Left renal cortex interstitium (tissue), 4 donors: ENCODE results near the gene FSD1. TPM values are rescaled to one million over a fixed set of nuclear protein-coding genes. Genes with fewer than 3 reads are reported as not detected.

ENCODE experiments used
- DNase-seq, 4 donors: peaks; one replicate each; pipeline ENCODE4 v3.0.0-alpha.2; 2013; ENCODE audit warnings: low read depth in 4 of 4, low spot score in 2 of 4, missing footprints in 1 of 4
- polyA plus RNA-seq, 4 donors: library from polyadenylated mRNA; unstranded; fragments of 120-200 nt; gene quantifications; one replicate each; pipeline ENCODE4 v1.2.1, GENCODE V29; 2013; ENCODE audit not compliant: insufficient read length in 4 of 4

The FSD1 gene
- polyA plus RNA-seq, 4 donors: 3.9 to 11.4 (median 7.1) TPM

DNA sequence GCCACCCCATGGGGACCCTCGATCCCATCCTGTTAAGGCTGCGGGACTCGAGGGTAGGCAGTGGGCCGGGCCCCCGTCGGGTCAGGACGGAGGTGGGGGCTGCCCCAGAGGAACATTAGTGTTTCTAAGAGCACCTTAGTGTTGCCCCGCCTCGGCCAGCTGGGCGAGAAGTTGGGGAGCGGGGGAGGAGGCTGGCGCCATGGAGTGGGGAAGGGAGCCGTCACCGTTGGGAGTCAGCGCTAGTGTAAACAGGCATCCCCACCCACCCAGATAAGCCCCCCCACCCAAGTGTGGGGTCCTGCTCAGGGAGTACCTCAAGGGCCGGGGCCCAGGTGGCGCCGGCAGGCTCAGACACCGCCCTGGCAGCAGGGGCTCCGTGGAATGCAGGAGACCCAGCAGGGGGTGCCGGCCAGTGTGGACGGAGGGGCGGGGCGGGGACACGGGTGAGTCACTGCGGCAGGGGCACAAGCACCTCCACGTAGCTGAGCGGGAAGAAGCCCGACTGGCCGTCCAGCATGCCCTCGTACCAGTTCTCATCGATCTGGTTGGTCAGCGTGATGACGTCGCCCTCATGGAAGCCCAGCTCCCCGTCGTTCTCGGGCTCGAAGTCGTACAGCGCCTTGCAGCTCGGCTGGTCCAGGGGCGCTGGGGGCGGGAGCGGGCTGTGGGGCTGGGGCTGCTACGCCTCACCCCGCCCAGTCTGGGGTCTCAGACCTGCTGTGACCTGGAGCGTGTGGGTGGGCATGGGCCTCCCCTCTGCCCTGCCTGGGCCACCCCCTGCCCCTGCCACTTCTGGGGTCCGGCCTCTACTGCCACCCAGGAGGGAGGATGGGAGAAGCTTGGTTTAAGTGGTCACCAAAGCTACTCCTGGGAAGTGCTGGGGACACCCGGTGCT, 57.0 kb downstream of the FSD1 start:
- no peak for DNase-seq

DNA sequence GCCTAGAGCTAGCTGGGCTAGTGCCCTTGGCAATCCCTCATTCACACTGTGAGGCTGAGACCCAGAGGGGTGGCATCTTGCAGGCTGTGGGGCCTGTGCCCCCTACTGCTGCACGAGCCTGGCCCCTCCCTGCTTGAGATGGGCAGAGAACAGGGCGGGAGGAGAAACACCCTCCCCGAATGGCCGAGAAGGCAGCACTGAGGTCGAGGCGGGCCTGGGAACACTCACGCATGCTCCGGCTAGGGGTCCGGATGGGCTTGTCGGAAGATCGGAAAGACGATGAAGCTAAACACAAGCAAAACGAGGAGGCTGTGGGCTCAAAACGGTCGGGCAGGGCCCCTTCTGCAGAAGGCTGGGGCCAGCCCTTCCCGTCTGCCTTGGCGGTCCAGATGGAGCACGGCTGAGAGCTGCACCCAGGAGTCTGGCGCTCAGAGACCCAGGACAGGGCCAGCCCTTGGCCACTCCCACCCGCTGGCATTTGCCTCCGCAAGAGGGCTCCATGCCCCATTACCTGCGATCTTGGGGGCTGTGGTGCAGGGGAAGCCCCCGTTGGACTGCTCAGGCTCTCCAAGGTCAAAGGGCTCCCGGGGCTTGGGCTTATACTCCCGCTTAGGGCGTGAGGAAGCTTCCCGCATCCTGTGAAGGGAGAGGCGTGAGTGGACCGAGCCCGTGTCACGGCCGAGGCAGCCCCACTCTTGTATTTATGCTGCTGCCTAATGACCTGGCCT, 57.9 kb downstream of the FSD1 start:
- no peak for DNase-seq

DNA sequence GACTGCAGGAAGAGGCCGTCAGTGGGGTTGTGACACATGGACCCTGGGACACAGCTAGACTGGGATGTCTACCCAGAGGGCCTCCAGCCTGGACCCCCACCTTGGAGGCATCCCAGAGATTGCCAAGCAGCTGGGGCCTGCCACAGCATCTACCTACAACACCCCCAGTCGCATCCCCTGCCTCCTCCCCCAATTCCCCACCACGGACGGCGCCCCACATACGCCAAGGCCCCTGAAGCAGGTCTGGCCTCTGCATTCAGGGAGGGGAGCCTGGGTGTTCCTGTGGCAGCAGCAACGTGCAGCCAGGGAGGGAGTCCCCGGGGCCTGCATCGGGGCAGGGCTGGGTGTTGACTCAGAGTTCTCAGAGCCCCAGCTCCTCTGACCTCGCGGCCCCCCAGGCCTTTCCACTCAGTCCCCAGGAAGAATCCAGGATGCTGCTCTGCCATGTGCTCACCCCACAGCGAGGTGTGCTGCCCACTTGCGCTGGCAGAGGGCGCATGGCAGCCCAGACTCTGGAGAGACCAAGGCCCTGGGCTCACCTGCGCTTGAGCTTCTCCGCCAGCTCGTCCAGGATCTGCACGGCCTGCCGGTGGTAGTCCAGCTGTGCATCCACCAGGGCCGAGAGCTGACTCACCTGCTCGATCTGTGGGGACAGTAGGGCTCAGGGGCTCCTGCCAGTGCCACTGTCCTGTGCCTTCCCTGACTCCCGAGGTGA, 58.6 kb downstream of the FSD1 start:
- no peak for DNase-seq

DNA sequence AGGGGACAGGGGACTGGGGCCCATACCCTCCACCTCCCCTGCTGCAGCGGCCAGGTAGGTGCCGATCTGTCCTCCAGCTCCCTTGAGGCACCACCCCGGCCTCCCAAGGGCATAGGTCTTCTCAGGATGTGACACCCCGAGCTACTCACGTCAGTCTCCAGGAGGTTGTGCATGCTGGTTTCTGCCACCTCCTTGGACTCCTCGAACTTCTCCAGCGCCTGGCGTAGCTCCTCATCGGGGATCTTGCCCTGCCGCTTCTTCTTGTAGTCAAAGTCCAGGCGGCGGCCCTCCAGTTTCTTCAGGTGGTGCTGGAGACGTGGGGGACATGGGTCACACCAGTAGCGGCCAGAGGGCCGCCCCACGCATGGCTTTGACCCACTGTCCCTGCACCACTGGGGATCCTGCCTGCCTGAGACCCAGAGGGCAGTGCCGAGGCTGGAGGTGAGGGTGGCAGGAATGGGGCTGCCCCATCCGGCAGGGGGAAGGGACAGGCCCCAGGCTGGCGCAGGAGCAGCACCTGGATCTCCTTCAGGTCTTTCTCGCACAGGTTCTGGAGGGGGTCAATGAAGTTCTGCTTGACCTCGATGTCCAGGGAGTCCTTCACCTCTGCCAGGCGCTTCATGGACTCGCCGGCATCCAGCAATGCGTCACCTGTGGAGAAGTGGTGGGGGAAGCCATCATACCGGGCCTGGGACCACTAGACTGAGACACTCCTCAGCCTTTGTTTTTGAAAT, 59.3 kb downstream of the FSD1 start:
- no peak for DNase-seq

DNA sequence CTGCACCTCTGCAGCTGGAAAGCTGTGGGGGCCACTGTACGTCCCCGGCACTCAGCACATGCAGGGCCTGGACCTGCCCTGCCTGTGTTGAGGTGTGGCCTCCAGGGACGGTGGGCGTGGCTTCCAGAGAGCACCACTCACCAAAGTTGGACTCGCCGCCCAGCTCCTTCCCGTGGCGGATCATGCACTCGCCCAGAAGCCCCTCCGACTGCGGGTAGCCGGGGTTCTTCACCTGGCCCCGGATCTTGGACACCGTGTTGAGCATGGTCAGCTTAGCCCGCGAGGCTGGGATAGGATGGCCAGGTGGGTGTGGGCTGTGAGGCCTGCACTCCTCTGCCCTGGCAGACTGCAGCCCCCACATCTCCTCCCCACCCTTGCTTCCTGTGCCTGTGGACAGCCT, 60.9 kb downstream of the FSD1 start:
- DNase-seq: no peak

DNA sequence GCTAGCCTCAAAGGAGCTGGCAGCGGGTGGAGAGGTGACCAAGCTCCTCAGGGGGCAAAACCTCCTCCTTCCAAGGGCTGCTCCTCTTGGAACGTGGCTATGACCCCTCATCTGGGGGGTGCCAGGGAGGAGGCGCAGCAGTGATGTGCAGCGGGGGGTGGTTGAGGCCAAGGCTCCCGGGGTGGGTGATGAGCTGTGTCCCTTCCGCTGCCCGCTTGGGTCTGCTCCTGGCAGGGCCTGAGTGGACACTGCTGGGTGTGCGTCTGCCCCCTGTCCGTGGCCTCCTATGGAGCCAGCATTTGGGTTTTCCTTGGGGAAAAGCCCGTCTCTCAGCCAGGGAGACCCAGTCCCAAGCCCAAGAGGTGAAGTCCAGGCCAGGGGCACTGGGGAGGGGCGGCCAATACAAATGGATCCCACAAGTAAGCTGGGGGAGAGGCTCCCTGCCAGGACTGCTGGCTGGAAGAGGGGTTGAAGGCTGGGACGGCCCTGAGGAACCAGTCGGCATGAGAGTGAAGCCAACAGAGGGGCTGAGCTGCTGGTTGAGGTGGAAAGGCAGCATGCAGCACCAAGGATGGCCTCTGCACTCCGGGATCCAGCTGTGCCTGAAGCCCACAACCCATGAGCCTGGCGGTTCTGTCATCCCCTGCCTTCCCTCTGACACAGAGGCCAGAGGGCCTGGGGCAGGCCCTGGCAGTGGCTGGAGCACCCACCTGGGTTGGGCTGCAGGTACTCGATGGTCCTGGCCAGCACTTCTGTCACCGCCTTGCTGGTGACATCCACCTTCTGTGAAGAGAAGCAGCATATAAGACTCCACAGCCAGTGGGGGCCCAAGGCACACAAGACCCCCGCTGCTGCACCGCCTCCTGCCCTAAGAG, 61.6 kb downstream of the FSD1 start:
- DNase-seq: no peak

GRCh38 chr19:4366666-4367335, 62.4 kb downstream of the FSD1 start:
- no peak for DNase-seq

- DNase-seq: no peak
Measured at GRCh38 chr19:4367336-4367723, 62.9 kb downstream of the FSD1 start.

DNA sequence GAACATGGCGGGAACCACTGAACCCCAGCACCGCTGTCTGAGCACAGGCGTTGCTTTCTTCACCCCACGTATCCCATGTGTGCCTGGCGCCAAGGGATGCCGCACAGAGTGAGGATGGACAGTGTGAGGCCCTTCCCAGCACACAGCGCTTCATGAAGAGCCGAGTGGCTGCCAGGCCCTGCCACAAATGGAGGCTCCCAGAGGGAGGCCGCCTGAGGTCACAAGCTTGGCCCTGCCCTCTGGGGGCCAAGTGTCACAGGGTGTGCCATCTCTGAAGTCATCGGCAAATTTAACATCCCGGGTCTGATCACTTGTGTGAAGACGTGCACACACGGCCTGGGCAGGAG, 63.4 kb downstream of the FSD1 start:
- no peak for DNase-seq

DNA sequence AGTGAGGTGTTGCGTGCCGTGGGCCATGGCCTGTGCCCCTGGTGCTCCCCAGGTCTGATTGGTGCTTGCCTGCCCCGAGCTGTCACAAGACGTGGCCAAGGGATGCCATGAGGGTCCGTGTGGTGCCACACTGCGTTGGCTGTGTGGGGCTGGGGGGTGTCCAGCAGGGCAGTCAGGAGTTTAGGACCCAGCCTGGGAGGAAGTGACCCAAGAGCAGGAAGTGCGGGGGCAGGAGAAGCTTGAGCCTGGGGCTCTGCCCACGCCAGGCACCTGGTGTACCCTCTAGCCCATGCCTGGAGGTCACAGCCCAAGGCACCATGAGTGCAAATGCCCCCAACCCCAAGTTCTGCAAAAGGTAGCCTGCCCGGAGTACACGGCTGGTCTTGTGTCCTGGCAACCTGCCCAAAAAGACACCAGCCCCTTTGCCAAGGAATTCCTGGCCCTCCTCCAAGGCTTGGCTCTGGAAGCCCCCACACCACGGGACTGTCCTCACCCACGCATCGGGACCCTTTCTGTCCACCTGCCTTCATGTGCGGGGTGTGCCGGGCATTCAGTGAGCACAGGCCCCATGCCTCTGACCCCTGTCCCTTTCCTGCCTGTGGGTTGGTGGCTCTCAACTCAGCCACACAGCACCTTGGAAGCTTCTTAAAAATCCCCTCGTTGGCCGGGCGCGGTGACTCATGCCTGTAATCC, 63.9 kb downstream of the FSD1 start:
- DNase-seq: no peak

- no peak for DNase-seq
Measured at GRCh38 chr19:4369109-4369887, 64.9 kb downstream of the FSD1 start.

DNA sequence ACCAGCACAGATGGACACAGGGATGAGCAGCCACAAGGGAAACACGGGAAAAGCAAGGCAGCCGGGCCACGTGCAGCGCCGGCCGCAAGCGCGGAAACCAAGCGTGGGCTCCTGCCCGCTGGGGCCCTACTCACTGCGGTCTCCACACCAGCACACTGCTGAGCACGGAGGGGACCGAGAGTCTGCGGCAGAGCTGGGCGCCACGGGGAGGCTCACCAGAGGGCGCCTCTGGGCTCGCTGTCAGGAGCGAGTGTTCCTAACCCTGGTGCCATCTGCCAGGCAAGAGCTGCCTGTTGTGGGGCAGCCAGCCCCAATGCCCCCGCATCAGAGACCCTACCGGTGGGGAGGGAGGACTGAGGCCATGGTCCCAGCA, 65.5 kb downstream of the FSD1 start:
- no peak for DNase-seq

GRCh38 chr19:4370418-4371041, 66.1 kb downstream of the FSD1 start:
- no peak for DNase-seq

- no peak for DNase-seq
Measured at GRCh38 chr19:4371247-4372164, 67.1 kb downstream of the FSD1 start.

DNA sequence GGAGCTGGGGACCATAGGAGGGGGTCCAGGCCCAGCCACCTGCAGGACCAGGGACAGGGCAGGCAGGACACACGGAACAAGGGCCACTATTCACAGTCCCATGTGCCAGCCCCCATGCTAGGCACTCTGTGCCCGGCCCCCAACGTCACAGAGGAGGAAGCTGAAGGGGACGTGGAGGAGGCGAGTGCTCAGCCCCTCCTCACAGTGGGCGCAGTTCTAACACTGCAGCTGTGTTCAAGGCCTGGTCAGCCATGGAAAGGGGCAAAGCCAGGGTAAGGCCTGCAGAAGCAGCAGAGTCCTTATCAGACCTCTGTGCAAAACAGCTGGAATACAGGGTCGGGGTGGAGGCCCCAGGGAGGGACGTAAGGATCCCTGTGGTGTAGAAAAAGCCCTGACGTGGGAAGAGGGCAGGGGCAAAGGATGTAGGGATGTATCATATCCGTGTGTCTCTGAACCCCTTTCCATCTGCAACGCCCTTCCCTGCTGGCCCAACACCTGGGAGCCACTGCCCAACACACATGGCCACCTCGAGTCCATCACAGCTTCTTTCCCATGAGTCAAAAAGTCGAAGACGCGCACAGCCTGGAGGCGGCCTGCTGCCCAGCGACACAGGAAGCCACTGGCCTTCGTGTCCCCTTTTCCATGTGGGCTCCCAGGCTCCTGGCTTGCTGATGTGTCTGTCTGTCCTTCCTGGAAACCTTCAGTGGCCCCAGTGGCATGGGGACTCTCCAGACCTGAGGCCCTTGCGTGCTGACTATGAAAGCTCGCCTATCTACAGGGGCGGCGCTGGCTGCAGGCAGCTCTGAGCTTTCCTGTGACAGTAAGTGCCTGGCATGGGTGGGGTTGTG, 68.0 kb downstream of the FSD1 start:
- no peak for DNase-seq

GRCh38 chr19:4373013-4373367, 68.6 kb downstream of the FSD1 start:
- DNase-seq: no peak
